OCI-LY7 (cell line): ENCODE data around the gene OR7D2. TPM values are rescaled to one million over a fixed set of nuclear protein-coding genes. Genes with fewer than 3 reads are reported as not detected.

Experiments used
- Bru-seq: library from RNA; stranded (reverse); fragments of 400-500 nt; gene quantifications from one replicate; lab custom pipeline; 2021; lab: Mats Ljungman, UMichigan
- BruChase-seq, 2 experiments: library from RNA; stranded (reverse); fragments of 400-500 nt; gene quantifications; one replicate each; lab custom pipeline; 2021; lab: Mats Ljungman, UMichigan
- BruUV-seq: library from RNA; stranded (reverse); fragments of 400-500 nt; replicated peaks from 2 replicates; lab custom pipeline; 2021; lab: Mats Ljungman, UMichigan
- CTCF ChIA-PET: fragments of 300-600 bp; sonication (Branson Sonifier 250); formaldehyde crosslinking; loops from one replicate; lab custom pipeline; 2022; ENCODE audit warnings: antibody characterized with exemption; ENCODE audit not compliant: unreplicated experiment; lab: Charles Lee
- POLR2A ChIA-PET: fragments of 300-600 bp; sonication (Branson Sonifier 250); formaldehyde crosslinking; loops from one replicate; lab custom pipeline; 2022; ENCODE audit warnings: antibody characterized with exemption; lab: Charles Lee
- DNase-seq: peaks from one replicate; pipeline ENCODE4 v3.0.0-alpha.2; 2015; ENCODE audit warnings: low spot score
- H2AFZ ChIP-seq: fragments of 200-600 bp; sonication (generic), shearing (Covaris generic); 2 replicates; pipeline ENCODE4 v1.6.1; 2014; ENCODE audit warnings: mild to moderate bottlenecking, antibody characterized with exemption, low read length, moderate library complexity
- H3K27ac ChIP-seq: fragments of 200-600 bp; sonication (generic); 2 replicates; pipeline ENCODE4 v1.5.1; 2014; ENCODE audit warnings: mixed run types, low read depth, mild to moderate bottlenecking, moderate library complexity, low read length, inconsistent platforms; ENCODE audit not compliant: poor library complexity, severe bottlenecking
- H3K36me3 ChIP-seq: fragments of 200-600 bp; sonication (generic); 2 replicates; pipeline ENCODE4 v1.6.1; 2014; ENCODE audit warnings: mild to moderate bottlenecking, antibody characterized with exemption, low read length, moderate library complexity, mixed read lengths; ENCODE audit not compliant: insufficient read depth
- H3K4me1 ChIP-seq: fragments of 200-600 bp; sonication (generic); 2 replicates; pipeline ENCODE4 v1.5.1; 2014; ENCODE audit warnings: mild to moderate bottlenecking, low read length; ENCODE audit not compliant: insufficient read depth, poor library complexity, severe bottlenecking
- H3K4me2 ChIP-seq: fragments of 200-600 bp; sonication (generic); 2 replicates; pipeline ENCODE4 v1.6.1; 2014; ENCODE audit warnings: mild to moderate bottlenecking, low read length
- H3K4me3 ChIP-seq: fragments of 200-600 bp; sonication (generic); 2 replicates; pipeline ENCODE4 v1.5.1; 2014; ENCODE audit warnings: mild to moderate bottlenecking, low read depth, low read length; ENCODE audit not compliant: poor library complexity, severe bottlenecking
- H3K79me2 ChIP-seq: fragments of 200-600 bp; sonication (generic); 2 replicates; pipeline ENCODE4 v1.6.1; 2016; ENCODE audit warnings: low read depth, mild to moderate bottlenecking, low read length, moderate library complexity, mixed read lengths; ENCODE audit not compliant: insufficient read depth
- H3K9me2 ChIP-seq: fragments of 200-600 bp; sonication (generic); 2 replicates; pipeline ENCODE4 v1.6.1; 2016; ENCODE audit warnings: mild to moderate bottlenecking, low read length, mixed read lengths; ENCODE audit not compliant: insufficient read depth
- H3K9me3 ChIP-seq: fragments of 200-600 bp; sonication (generic); 2 replicates; pipeline ENCODE4 v1.6.1; 2014; ENCODE audit warnings: mild to moderate bottlenecking, mixed run types, low read length, mixed read lengths
- H4K20me1 ChIP-seq: fragments of 200-600 bp; sonication (generic); 2 replicates; pipeline ENCODE4 v1.6.1; 2014; ENCODE audit warnings: mild to moderate bottlenecking, antibody characterized with exemption, low read length, moderate library complexity, mixed read lengths; ENCODE audit not compliant: insufficient read depth
- CTCF ChIP-seq: fragments of 200-600 bp; sonication (generic); conservative IDR thresholded peaks from 2 replicates; pipeline ENCODE4 v1.5.1; 2014; ENCODE audit warnings: mild to moderate bottlenecking, antibody characterized with exemption, low read length, moderate library complexity, mixed read lengths
- EZH2phosphoT487 ChIP-seq: fragments of 200-600 bp; sonication (generic); IDR thresholded peaks from 2 replicates; pipeline ENCODE4 v1.6.1; 2018; ENCODE audit warnings: low read depth, borderline replicate concordance, mild to moderate bottlenecking, mixed run types, antibody characterized with exemption, low read length, moderate library complexity, mixed read lengths
- intact Hi-C: fragments of 100-400 bp; cut with micrococcal nuclease; formaldehyde crosslinking; loops from one replicate; pipeline ENCODE4 v1.10.0; 2022; ENCODE audit not compliant: unreplicated experiment
- long read RNA-seq: library from polyadenylated mRNA; stranded (forward); transcript quantifications from one replicate; pipeline ENCODE4 v2.0.0, GENCODE V29; 2022
- total RNA-seq, 2 experiments: library from RNA; depleted of rRNA in 1 of 2; stranded (reverse); fragments of >200 nt in 1 of 2; shearing (Covaris generic) in 1 of 2; gene quantifications; 2 replicates each; pipeline ENCODE4 v1.2.3, GENCODE V29; 2014 to 2022

The OR7D2 gene
- total RNA-seq (2014; rRNA removed; shearing (Covaris generic)) (not detected in 2 replicates), total RNA-seq (2022) (not detected in 2 replicates), Bru-seq, nascent RNA (percentile 13 among the genes with signal in this experiment), BruChase-seq, experiment 1, labeled RNA remaining after a 6-hour chase (not detected), BruChase-seq, experiment 2, labeled RNA remaining after a 2-hour chase (percentile 21 among the genes with signal in this experiment)
- long read RNA-seq = 0 reads

GRCh38 chr19:9178901-9179300 is at the start of gene OR7D2:
OR7D2 (plus strand) TSS chr19:9178979; CDS start chr19:9185782, 6,803 bp downstream.
- no peak within 1 kb of the TSS for H2AFZ ChIP-seq
- TF ChIP-seq EZH2phosphoT487 (no peak), CTCF (no peak)
- H3K4me2 ChIP-seq = no peak within 1 kb of the TSS
- POLR2A ChIA-PET = no interaction called here
- no peaks in the 10 kb centered on the region for H3K79me2 ChIP-seq
- no peak for DNase-seq
- no peaks in the 10 kb centered on the region for H4K20me1 ChIP-seq
- CTCF ChIA-PET = interaction anchor here (0.6 kb wide), 1 partner anchor 715 kb away, joined by 4 read pairs; no protein-coding TSS in a partner anchor
- no TSS peak for BruUV-seq
- intact Hi-C loops = no loop called here
- no peak within 1 kb of the TSS for H3K27ac ChIP-seq
- H3K9me2 ChIP-seq = no peaks in the 10 kb centered on the region
- no peaks in the 10 kb centered on the region for H3K36me3 ChIP-seq
- H3K4me3 ChIP-seq = no peak within 1 kb of the TSS
- H3K9me3 ChIP-seq = no peaks in the 10 kb centered on the region
- H3K4me1 ChIP-seq = no peaks in the 10 kb centered on the region

GRCh38 chr19:9130965-9131364 is 47.8 kb upstream of the OR7D2 start:
- CTCF ChIA-PET = no interaction called here
- TF ChIP-seq EZH2phosphoT487 = no peak
- no peak for TF ChIP-seq CTCF
- no peaks in the 10 kb centered on the region for H4K20me1 ChIP-seq
- H3K4me3 ChIP-seq = no peak overlapping the region
- POLR2A ChIA-PET = no interaction called here
- no TSS peak for BruUV-seq
- H2AFZ ChIP-seq = no peak overlapping the region
- H3K9me3 ChIP-seq = no peaks in the 10 kb centered on the region
- no peaks in the 10 kb centered on the region for H3K9me2 ChIP-seq
- intact Hi-C loops = loop anchor here (10.0 kb wide), 2 partner anchors 174 to 304 kb away; partner anchors contain the start of genes ZNF266 and ZNF699
- H3K4me1 ChIP-seq = peaks cover 2% of the 10 kb centered on the region
- H3K27ac ChIP-seq = no peak overlapping the region
- 0 out of 2 replicates have a peak overlapping the region, but pooled peaks have one; percentile 16 for H3K4me2 ChIP-seq
- H3K79me2 ChIP-seq = no peaks in the 10 kb centered on the region
- no peaks in the 10 kb centered on the region for H3K36me3 ChIP-seq
- DNase-seq = peak; percentile 26

- CTCF ChIA-PET = interaction anchor here (0.6 kb wide), 1 partner anchor 14 kb away, joined by 3 read pairs; no protein-coding TSS in a partner anchor
Measured at GRCh38 chr19:9132422-9132821, 46.4 kb upstream of the OR7D2 start.

More at GRCh38 chr19:9132422-9132821, 46.4 kb upstream of the OR7D2 start:
- Histone ChIP-seq H2AFZ (no peak overlapping the region), H3K4me3 (no peak overlapping the region), H4K20me1 (no peaks in the 10 kb centered on the region), H3K79me2 (no peaks in the 10 kb centered on the region), H3K4me2 (no peak overlapping the region), H3K9me2 (no peaks in the 10 kb centered on the region), H3K4me1 (peaks cover 2% of the 10 kb centered on the region), H3K9me3 (no peaks in the 10 kb centered on the region), H3K36me3 (no peaks in the 10 kb centered on the region), H3K27ac (no peak overlapping the region)
- POLR2A ChIA-PET = no interaction called here
- no peak for DNase-seq
- TF ChIP-seq EZH2phosphoT487 (no peak), CTCF (no peak)
- no TSS peak for BruUV-seq
- intact Hi-C loops = loop anchor here (10.0 kb wide), 2 partner anchors 172 to 302 kb away; partner anchors contain the start of genes ZNF266 and ZNF699
